H1 (cell line): ENCODE results near the gene TGOLN2. TPM values are rescaled to one million over a fixed set of nuclear protein-coding genes. Genes with fewer than 3 reads are reported as not detected.

Experiments used
- ASH2L ChIP-seq: fragments of 200-600, 300-600 bp; sonication (generic); IDR thresholded peaks from one replicate; pipeline ENCODE4 v1.7.1; 2017; ENCODE audit warnings: low read length
- CBX8 ChIP-seq: fragments of 300-800, 300-1000 bp; sonication (generic); IDR thresholded peaks from 2 replicates; pipeline ENCODE4 v1.7.1; 2016; ENCODE audit warnings: low read depth, low read length, borderline replicate concordance
- KDM1A ChIP-seq: fragments of 200-600, 300-600 bp; sonication (generic); IDR thresholded peaks from 2 replicates; pipeline ENCODE4 v1.7.1; 2016; ENCODE audit warnings: mild to moderate bottlenecking, low read length, borderline replicate concordance
- KDM4A ChIP-seq: IDR thresholded peaks from one replicate; pipeline ENCODE4 v1.7.1; 2012; ENCODE audit warnings: low read depth, mild to moderate bottlenecking, moderate library complexity, low read length, inconsistent platforms; ENCODE audit not compliant: severe bottlenecking
- POU5F1 ChIP-seq: IDR thresholded peaks from 2 replicates; pipeline ENCODE4 v1.6.1; 2011; ENCODE audit warnings: low read depth, mild to moderate bottlenecking, low read length, moderate library complexity
- polyA plus RNA-seq, 7 experiments: library from polyadenylated mRNA; depleted of rRNA in 3 of 7; stranded (reverse) in 5 of 7; unstranded in 2 of 7; fragments of >200 nt in 5 of 7; fragments of 200-250 nt in 2 of 7; gene quantifications; 1 replicate in 5 of 7; 2 replicates in 1 of 7; 4 replicates in 1 of 7; pipeline versions ENCODE4 v1.2.1 to v1.2.3, GENCODE V29; 2011 to 2013; ENCODE audit warnings: missing spikeins in 2 of 7, mixed read lengths in 2 of 7
- total RNA-seq: library from RNA; stranded (reverse); fragmentation: NEBNext Ultra II Directional; extraction: Animal tissue kit (Norgen Biotek cat#: 25700); gene quantifications from 2 replicates; pipeline ENCODE4 v1.2.1, GENCODE V29; 2021
- TF ChIP-seq, protein P1 (sequence below): fragments of 300-600 bp; sonication (generic); IDR thresholded peaks from 2 replicates; pipeline ENCODE4 v1.7.1; 2012; ENCODE audit warnings: low read length, moderate library complexity, mild to moderate bottlenecking, inconsistent platforms; ENCODE audit not compliant: insufficient replicate concordance
- TF ChIP-seq, protein P2 (sequence below): IDR thresholded peaks from 2 replicates; pipeline ENCODE4 v1.6.1; 2011; ENCODE audit warnings: low read depth, mild to moderate bottlenecking, low read length; ENCODE audit not compliant: insufficient read depth

The TGOLN2 gene
- total and polyA plus RNA-seq, 2 of the 8 experiments (the other 6 are each of a cell fraction or from before 2014, with no cell fraction given), result 33.9 to 38.9 TPM

- TF ChIP-seq, protein P1, sequence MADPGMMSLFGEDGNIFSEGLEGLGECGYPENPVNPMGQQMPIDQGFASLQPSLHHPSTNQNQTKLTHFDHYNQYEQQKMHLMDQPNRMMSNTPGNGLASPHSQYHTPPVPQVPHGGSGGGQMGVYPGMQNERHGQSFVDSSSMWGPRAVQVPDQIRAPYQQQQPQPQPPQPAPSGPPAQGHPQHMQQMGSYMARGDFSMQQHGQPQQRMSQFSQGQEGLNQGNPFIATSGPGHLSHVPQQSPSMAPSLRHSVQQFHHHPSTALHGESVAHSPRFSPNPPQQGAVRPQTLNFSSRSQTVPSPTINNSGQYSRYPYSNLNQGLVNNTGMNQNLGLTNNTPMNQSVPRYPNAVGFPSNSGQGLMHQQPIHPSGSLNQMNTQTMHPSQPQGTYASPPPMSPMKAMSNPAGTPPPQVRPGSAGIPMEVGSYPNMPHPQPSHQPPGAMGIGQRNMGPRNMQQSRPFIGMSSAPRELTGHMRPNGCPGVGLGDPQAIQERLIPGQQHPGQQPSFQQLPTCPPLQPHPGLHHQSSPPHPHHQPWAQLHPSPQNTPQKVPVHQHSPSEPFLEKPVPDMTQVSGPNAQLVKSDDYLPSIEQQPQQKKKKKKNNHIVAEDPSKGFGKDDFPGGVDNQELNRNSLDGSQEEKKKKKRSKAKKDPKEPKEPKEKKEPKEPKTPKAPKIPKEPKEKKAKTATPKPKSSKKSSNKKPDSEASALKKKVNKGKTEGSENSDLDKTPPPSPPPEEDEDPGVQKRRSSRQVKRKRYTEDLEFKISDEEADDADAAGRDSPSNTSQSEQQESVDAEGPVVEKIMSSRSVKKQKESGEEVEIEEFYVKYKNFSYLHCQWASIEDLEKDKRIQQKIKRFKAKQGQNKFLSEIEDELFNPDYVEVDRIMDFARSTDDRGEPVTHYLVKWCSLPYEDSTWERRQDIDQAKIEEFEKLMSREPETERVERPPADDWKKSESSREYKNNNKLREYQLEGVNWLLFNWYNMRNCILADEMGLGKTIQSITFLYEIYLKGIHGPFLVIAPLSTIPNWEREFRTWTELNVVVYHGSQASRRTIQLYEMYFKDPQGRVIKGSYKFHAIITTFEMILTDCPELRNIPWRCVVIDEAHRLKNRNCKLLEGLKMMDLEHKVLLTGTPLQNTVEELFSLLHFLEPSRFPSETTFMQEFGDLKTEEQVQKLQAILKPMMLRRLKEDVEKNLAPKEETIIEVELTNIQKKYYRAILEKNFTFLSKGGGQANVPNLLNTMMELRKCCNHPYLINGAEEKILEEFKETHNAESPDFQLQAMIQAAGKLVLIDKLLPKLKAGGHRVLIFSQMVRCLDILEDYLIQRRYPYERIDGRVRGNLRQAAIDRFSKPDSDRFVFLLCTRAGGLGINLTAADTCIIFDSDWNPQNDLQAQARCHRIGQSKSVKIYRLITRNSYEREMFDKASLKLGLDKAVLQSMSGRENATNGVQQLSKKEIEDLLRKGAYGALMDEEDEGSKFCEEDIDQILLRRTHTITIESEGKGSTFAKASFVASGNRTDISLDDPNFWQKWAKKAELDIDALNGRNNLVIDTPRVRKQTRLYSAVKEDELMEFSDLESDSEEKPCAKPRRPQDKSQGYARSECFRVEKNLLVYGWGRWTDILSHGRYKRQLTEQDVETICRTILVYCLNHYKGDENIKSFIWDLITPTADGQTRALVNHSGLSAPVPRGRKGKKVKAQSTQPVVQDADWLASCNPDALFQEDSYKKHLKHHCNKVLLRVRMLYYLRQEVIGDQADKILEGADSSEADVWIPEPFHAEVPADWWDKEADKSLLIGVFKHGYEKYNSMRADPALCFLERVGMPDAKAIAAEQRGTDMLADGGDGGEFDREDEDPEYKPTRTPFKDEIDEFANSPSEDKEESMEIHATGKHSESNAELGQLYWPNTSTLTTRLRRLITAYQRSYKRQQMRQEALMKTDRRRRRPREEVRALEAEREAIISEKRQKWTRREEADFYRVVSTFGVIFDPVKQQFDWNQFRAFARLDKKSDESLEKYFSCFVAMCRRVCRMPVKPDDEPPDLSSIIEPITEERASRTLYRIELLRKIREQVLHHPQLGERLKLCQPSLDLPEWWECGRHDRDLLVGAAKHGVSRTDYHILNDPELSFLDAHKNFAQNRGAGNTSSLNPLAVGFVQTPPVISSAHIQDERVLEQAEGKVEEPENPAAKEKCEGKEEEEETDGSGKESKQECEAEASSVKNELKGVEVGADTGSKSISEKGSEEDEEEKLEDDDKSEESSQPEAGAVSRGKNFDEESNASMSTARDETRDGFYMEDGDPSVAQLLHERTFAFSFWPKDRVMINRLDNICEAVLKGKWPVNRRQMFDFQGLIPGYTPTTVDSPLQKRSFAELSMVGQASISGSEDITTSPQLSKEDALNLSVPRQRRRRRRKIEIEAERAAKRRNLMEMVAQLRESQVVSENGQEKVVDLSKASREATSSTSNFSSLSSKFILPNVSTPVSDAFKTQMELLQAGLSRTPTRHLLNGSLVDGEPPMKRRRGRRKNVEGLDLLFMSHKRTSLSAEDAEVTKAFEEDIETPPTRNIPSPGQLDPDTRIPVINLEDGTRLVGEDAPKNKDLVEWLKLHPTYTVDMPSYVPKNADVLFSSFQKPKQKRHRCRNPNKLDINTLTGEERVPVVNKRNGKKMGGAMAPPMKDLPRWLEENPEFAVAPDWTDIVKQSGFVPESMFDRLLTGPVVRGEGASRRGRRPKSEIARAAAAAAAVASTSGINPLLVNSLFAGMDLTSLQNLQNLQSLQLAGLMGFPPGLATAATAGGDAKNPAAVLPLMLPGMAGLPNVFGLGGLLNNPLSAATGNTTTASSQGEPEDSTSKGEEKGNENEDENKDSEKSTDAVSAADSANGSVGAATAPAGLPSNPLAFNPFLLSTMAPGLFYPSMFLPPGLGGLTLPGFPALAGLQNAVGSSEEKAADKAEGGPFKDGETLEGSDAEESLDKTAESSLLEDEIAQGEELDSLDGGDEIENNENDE, result no peak
- TF ChIP-seq, protein P2, sequence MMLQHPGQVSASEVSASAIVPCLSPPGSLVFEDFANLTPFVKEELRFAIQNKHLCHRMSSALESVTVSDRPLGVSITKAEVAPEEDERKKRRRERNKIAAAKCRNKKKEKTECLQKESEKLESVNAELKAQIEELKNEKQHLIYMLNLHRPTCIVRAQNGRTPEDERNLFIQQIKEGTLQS, result no peak
- TF ChIP-seq KDM4A, result no peak
- TF ChIP-seq POU5F1, result no peak
- TF ChIP-seq ASH2L, result no peak
- TF ChIP-seq KDM1A, result no peak
- TF ChIP-seq CBX8, result no peak
Observed at GRCh38 chr2:85276571-85277118, 51.1 kb downstream of the TGOLN2 start (continued).
